Fibroblast of lung (primary cell): ENCODE results near the gene C10orf90.

Experiments
- EZH2 ChIP-seq: IDR thresholded peaks from 2 replicates; pipeline ENCODE4 v1.5.1; 2012; ENCODE audit warnings: low read length, control low read depth, mild to moderate bottlenecking; ENCODE audit errors: missing control alignments
- TF ChIP-seq, protein P1 (sequence below), 2 donors: IDR thresholded peaks in 1 of 2; conservative IDR thresholded peaks in 1 of 2; 1 replicate in 1 of 2; 2 replicates in 1 of 2; pipeline ENCODE4 v1.5.1; 2011 to 2012; ENCODE audit warnings: low read length in 2 of 2, control low read depth in 1 of 2, inconsistent platforms in 1 of 2, low read depth in 1 of 2, mild to moderate bottlenecking in 1 of 2

DNA sequence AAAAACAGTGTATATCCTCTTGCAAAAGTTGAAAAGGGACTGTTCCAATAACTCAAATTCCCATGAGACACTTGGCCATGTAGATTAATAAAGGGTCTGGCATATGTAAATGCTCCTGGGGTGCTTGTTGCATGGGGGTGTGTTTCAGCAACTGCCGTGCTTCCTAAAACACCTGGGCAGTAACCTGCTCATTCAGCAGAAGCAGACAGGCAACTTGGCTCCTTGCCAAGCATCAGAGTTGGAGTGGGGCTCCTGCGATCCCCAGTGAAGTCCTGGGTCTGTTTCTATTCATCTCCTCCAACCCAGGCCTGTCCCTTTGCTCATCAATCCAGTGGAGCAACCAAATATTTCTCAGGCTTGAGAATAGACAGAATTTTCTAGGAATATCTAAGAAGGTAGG lies 240.0 kb downstream of the C10orf90 start:
- TF ChIP-seq, protein P1, sequence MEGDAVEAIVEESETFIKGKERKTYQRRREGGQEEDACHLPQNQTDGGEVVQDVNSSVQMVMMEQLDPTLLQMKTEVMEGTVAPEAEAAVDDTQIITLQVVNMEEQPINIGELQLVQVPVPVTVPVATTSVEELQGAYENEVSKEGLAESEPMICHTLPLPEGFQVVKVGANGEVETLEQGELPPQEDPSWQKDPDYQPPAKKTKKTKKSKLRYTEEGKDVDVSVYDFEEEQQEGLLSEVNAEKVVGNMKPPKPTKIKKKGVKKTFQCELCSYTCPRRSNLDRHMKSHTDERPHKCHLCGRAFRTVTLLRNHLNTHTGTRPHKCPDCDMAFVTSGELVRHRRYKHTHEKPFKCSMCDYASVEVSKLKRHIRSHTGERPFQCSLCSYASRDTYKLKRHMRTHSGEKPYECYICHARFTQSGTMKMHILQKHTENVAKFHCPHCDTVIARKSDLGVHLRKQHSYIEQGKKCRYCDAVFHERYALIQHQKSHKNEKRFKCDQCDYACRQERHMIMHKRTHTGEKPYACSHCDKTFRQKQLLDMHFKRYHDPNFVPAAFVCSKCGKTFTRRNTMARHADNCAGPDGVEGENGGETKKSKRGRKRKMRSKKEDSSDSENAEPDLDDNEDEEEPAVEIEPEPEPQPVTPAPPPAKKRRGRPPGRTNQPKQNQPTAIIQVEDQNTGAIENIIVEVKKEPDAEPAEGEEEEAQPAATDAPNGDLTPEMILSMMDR (conservative IDR thresholded peaks at IDR 0.05 in 1 of 2, IDR thresholded peaks at IDR 0.05 in 1 of 2; ENCODE audit: low read depth in 1 of 2, low read length in 2 of 2), result no peak
- no peak for TF ChIP-seq EZH2
